HCEC 1CT (cell line): Measurements from ENCODE around the gene MYBL2.
"Not testable (repeated sequence)": the region's sequence is repeated elsewhere in the genome, so short reads cannot be mapped to it uniquely, and the experiment has no call there.

ENCODE experiments used
- DNase-seq: peaks from one replicate; pipeline ENCODE4 v3.0.0-alpha.2; 2017

The MYBL2 gene

GRCh38 chr20:43666376-43667328 is at the start of gene MYBL2:
TSS of gene MYBL2 (plus strand) at chr20:43667114. CDS start at chr20:43667284, 170 bp downstream.
- DNase-seq: peak; percentile 56

GRCh38 chr20:43631598-43631997 is 35.3 kb upstream of the MYBL2 start:
- no peak for DNase-seq

- no peak for DNase-seq
Measured at GRCh38 chr20:43636429-43636828, 30.5 kb upstream of the MYBL2 start.

GRCh38 chr20:43642548-43642947 is 24.4 kb upstream of the MYBL2 start:
- DNase-seq: no peak

- DNase-seq: no peak
Measured at GRCh38 chr20:43650997-43651525, 15.9 kb upstream of the MYBL2 start.

- DNase-seq: not testable (repeated sequence)
Measured at GRCh38 chr20:43651650-43652184, 15.2 kb upstream of the MYBL2 start.

- no peak for DNase-seq
Measured at GRCh38 chr20:43653966-43654365, 12.9 kb upstream of the MYBL2 start.

GRCh38 chr20:43655176-43655575 is 11.7 kb upstream of the MYBL2 start:
- DNase-seq: not testable (repeated sequence)

- no peak for DNase-seq
Measured at GRCh38 chr20:43655937-43656336, 11.0 kb upstream of the MYBL2 start.

GRCh38 chr20:43658069-43658722 is 8.7 kb upstream of the MYBL2 start:
- DNase-seq: peak; percentile 18

- no peak for DNase-seq
Measured at GRCh38 chr20:43658723-43659419, 8.0 kb upstream of the MYBL2 start.

- DNase-seq: peak; percentile 14
Measured at GRCh38 chr20:43662943-43663655, 3.8 kb upstream of the MYBL2 start.

- DNase-seq: no peak
Measured at GRCh38 chr20:43665466-43666176, 1.3 kb upstream of the MYBL2 start.

- no peak for DNase-seq
Measured at GRCh38 chr20:43667341-43668132, 623 bp downstream of the MYBL2 start.

- DNase-seq: peak; percentile 63
Measured at GRCh38 chr20:43669332-43669731, 2.4 kb downstream of the MYBL2 start.

GRCh38 chr20:43670423-43670822 is 3.5 kb downstream of the MYBL2 start:
- no peak for DNase-seq

- DNase-seq: no peak
Measured at GRCh38 chr20:43676368-43676767, 9.5 kb downstream of the MYBL2 start.

GRCh38 chr20:43680981-43681380 is 14.1 kb downstream of the MYBL2 start:
- DNase-seq: no peak

GRCh38 chr20:43681468-43681942 is 14.6 kb downstream of the MYBL2 start:
- DNase-seq: peak; percentile 7

- DNase-seq: no peak
Measured at GRCh38 chr20:43681991-43682410, 15.1 kb downstream of the MYBL2 start.
